IgD-negative memory B cell (primary cell): ENCODE results near the gene SULT1A3. TPM values are rescaled to one million over a fixed set of nuclear protein-coding genes. Genes with fewer than 3 reads are reported as not detected.
A peak's percentile ranks its signal among the peaks of the same experiment; 100 is the strongest.
"Not testable (repeated sequence)": the region's sequence is repeated elsewhere in the genome, so short reads cannot be mapped to it uniquely, and the experiment has no call there.

ENCODE experiments used
- H3K27ac Mint-ChIP-seq, 3 donors: one replicate each; pipeline ENCODE4 v1.8.0; 2020 to 2022; ENCODE audit warnings: mild to moderate bottlenecking in 3 of 3, mixed read lengths in 3 of 3, moderate library complexity in 1 of 3
- H3K27me3 Mint-ChIP-seq: one replicate; pipeline ENCODE4 v1.8.0; 2021; ENCODE audit warnings: mixed read lengths
- H3K36me3 Mint-ChIP-seq: one replicate; pipeline ENCODE4 v1.8.0; 2020; ENCODE audit warnings: mild to moderate bottlenecking, mixed read lengths
- H3K4me1 Mint-ChIP-seq, 3 donors: one replicate each; pipeline ENCODE4 v1.8.0; 2020 to 2022; ENCODE audit warnings: mixed read lengths in 3 of 3, mild to moderate bottlenecking in 1 of 3
- H3K4me3 Mint-ChIP-seq, 4 donors: one replicate each; pipeline ENCODE4 v1.8.0; 2020 to 2022; ENCODE audit warnings: mild to moderate bottlenecking in 4 of 4, mixed read lengths in 4 of 4, moderate library complexity in 3 of 4
- H3K9me3 Mint-ChIP-seq, 3 donors: one replicate each; pipeline ENCODE4 v1.8.0; 2020 to 2021; ENCODE audit warnings: mixed read lengths in 3 of 3, mild to moderate bottlenecking in 1 of 3
- polyA plus RNA-seq: library from polyadenylated mRNA; unstranded; fragments of 300-500 nt; fragmentation: Illumina TruSeq; gene quantifications from one replicate; pipeline ENCODE4 v1.2.3, GENCODE V29; 2021

SULT1A3 gene
- polyA plus RNA-seq, 1 donor from 2014 or later: 1.9 TPM

DNA sequence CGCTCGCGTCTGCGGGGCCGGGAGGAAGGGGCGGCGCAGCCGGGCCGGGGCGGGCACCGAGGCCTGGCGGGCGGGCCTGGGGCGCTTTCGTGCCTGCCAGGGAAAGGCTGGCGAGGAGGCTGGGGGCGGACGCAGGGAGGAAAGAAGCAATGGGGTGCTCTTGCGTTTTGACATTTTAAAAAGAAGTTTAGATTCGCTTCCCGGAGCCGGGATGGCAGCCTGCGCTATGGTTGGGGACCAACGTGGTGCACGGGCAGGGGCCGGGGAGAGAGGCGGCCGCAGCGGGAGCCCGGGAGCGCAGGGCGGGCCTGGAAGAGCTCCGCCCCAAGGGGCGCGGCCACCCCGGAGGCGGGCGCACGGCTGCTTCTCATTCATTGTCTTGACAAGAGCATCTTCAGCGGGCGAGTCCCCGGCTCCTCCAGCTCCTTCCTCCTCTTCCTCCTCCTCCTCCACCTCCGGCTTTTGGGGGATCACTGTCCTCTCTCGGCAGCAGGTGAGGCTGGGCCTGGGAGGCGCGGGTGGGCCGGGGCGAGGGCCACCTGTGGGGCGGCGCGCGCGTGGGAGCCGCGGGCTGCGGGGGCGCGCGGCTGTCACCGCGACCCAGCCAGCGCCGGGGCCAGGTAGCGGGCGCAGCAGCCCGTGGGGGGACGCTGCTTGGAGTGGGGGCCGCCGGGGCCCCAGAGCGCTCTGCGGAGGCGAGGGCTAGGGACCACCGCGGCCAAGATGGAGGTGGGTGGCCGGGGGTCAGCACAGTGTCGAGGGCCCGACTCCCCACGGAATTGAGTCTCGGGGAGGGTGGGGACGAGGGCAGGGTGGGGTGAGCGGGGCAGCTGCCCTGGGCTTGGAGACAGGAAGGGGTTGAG, 15.6 kb upstream of the SULT1A3 start, which contains the start of gene CORO1A:
Gene CORO1A (plus strand): TSS at position 370 of the 863 bp plus-strand sequence. CDS start 1,608 bp downstream, outside the sequence.
- H3K27ac Mint-ChIP-seq: peak within 1 kb of the TSS; percentile 97 to 99 (median 98)
- H3K27me3 Mint-ChIP-seq: no peaks in the 10 kb centered on the region
- peak within 1 kb of the TSS; percentile 97 to 99 (median 99) for H3K4me3 Mint-ChIP-seq
- peaks cover 20 to 22% (median 21%) of the 10 kb centered on the region in 3 donors for H3K4me1 Mint-ChIP-seq
- peaks cover 15% of the 10 kb centered on the region for H3K36me3 Mint-ChIP-seq
- no peaks in the 10 kb centered on the region for H3K9me3 Mint-ChIP-seq

DNA sequence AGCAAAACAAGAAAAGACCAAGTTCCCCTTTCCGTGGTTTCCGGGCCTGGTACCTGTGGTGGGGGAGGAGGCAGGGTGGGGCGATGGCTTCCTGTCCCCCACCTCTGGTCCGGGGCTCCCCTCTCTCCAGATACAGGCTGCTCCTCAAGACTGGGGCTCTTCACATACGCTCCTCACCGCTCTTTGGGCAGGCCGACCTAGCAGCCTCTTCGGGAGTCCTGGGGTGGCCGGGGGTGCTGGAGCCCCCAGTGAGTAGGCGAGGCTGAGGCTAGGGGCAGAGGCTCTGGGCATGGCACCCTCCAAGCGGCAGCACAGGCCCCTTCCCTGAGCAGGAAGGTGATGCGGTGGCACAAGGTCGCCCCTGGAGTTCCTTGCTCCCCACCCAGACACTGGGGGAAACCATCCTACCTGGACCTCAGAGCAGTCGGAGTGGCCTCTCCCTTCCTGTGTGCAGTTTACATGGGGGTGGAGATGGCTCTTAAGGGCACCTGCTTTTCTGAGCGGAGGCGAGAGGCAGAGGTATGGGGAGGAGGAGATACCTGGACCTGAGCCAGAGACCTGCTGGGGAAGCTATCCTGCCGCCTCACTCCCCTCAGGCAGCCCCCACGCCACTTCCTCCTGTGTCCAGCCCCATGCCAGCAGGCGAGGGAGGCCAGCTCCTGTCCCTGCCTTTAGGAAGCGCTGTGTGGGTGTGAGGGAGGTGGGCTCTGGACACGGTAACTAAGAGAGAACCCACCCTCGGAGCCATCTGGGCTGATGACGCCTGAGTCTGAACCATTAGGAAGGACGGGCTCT, 14.8 kb upstream of the SULT1A3 start:
- peak overlapping the region; percentile 97 to 99 (median 99) for H3K4me3 Mint-ChIP-seq
- H3K9me3 Mint-ChIP-seq: no peaks in the 10 kb centered on the region
- no peaks in the 10 kb centered on the region for H3K27me3 Mint-ChIP-seq
- H3K4me1 Mint-ChIP-seq: peaks cover 20 to 22% (median 21%) of the 10 kb centered on the region in 3 donors
- peak overlapping the region; percentile 97 to 99 (median 98) for H3K27ac Mint-ChIP-seq
- peaks cover 15% of the 10 kb centered on the region for H3K36me3 Mint-ChIP-seq

DNA sequence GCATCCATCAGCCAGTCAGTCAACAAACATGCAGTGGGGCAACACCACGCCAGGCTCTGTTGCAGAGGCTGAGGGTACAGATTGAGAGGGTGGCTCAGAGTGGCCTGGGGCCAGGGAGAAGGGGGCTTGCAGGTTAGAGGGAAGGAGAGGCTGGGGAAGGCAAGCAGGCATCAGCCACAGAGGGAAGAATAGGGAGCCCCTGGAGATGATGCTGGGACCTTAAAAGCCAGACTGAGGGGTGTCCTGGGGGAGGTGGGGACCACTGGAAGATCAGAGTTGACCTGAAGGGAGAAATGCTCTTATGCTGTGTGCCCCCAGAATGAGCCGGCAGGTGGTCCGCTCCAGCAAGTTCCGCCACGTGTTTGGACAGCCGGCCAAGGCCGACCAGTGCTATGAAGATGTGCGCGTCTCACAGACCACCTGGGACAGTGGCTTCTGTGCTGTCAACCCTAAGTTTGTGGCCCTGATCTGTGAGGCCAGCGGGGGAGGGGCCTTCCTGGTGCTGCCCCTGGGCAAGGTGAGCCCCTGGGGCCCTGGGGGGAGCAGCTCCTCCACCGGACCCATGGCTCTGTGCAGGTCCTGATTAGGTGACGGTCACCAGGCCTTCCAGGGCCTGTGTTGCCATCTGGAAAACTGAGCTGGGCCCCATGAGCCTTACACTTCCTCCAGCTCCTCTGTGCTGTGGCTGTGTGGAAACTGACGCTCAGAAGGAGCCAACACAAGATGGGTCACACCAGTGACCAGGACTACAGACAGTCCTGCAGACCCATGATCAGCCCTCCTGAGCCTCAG, 14.0 kb upstream of the SULT1A3 start:
- Mint-ChIP-seq H3K27ac (peak overlapping the region; percentile 97 to 99 (median 98)), H3K4me3 (peak overlapping the region; percentile 97 to 99 (median 99)), H3K27me3 (no peaks in the 10 kb centered on the region), H3K9me3 (no peaks in the 10 kb centered on the region), H3K4me1 (peaks cover 20 to 22% (median 21%) of the 10 kb centered on the region in 3 donors), H3K36me3 (peaks cover 15% of the 10 kb centered on the region)

DNA sequence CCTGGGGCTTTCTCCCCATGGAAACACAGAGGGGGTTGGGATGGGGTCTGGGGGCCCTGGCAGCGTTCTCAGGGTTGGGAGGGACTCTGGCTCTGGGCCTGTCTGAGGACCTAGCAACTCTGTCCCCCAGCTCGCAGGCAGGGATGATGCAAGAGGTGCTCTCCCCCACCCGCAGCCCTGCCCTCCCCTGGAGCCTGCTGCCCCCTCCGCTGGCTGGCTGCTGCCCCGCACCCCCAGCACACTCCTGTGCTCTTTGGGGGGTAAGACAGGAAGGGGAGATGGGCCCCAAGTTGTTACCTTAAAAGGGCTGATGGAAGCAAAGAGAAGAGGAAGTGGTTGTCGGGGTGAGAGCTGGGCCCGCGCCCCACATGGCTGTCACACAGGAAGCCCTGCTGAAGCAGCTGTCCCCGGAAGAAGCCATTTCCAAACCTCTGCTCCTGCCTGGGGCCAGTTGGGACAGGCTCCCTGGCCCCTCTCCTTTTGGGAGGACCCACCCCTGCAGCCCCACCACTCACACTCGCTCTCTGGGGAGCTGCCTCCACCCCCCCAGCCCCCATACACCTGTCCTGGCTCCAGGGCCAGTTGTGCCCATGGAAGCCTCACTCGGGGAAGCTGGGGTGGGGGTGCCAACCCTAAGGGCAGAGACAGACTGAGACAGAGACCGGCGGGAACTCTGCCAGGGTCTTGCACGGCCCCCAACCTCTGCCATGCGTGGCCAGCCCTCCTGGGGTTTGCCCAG, 13.2 kb upstream of the SULT1A3 start:
- Mint-ChIP-seq H3K27me3 (no peaks in the 10 kb centered on the region), H3K27ac (peak overlapping the region; percentile 97 to 99 (median 98)), H3K36me3 (peaks cover 15% of the 10 kb centered on the region), H3K4me3 (peak overlapping the region; percentile 97 to 99 (median 99)), H3K9me3 (no peaks in the 10 kb centered on the region), H3K4me1 (peaks cover 19 to 22% (median 19%) of the 10 kb centered on the region in 3 donors)

DNA sequence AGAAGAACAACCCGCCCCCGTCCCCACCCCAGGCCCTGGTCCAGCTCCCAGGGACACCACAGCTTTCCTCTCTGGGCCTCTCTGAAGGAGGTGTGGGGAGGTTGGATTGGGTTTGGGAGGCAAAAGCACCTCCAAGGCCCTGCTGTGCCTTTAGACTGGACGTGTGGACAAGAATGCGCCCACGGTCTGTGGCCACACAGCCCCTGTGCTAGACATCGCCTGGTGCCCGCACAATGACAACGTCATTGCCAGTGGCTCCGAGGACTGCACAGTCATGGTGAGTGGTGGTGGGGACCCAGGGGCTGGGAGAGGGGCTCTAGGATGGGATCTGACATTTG, 12.6 kb upstream of the SULT1A3 start:
- Mint-ChIP-seq H3K9me3 (no peaks in the 10 kb centered on the region), H3K27ac (peak overlapping the region; percentile 97 to 99 (median 98)), H3K36me3 (peaks cover 15% of the 10 kb centered on the region), H3K4me1 (peaks cover 17 to 22% (median 19%) of the 10 kb centered on the region in 3 donors), H3K27me3 (no peaks in the 10 kb centered on the region), H3K4me3 (peak overlapping the region; percentile 97 to 99 (median 99))

DNA sequence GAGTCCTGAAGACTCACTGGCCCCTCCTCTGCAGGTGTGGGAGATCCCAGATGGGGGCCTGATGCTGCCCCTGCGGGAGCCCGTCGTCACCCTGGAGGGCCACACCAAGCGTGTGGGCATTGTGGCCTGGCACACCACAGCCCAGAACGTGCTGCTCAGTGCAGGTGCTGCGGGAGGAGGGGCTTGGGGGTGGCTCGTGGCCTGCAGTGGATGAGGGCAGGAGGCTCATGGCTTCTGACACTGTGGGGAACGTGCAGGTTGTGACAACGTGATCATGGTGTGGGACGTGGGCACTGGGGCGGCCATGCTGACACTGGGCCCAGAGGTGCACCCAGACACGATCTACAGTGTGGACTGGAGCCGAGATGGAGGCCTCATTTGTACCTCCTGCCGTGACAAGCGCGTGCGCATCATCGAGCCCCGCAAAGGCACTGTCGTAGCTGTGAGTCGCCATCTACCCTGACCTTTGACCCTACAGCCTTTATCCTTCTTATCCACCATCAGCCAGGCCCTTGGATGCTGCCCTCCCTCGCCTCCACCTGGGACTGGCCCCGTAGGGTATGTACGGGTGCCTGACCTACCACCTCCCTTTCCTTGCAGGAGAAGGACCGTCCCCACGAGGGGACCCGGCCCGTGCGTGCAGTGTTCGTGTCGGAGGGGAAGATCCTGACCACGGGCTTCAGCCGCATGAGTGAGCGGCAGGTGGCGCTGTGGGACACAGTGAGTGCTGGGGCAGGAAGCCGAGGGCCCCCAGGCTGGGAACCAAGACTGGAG, 12.1 kb upstream of the SULT1A3 start:
- H3K4me3 Mint-ChIP-seq: peak overlapping the region; percentile 97 to 99 (median 99)
- no peaks in the 10 kb centered on the region for H3K27me3 Mint-ChIP-seq
- peak overlapping the region; percentile 97 to 99 (median 98) for H3K27ac Mint-ChIP-seq
- no peaks in the 10 kb centered on the region for H3K9me3 Mint-ChIP-seq
- peaks cover 16 to 21% (median 18%) of the 10 kb centered on the region in 3 donors for H3K4me1 Mint-ChIP-seq
- H3K36me3 Mint-ChIP-seq: peaks cover 15% of the 10 kb centered on the region

DNA sequence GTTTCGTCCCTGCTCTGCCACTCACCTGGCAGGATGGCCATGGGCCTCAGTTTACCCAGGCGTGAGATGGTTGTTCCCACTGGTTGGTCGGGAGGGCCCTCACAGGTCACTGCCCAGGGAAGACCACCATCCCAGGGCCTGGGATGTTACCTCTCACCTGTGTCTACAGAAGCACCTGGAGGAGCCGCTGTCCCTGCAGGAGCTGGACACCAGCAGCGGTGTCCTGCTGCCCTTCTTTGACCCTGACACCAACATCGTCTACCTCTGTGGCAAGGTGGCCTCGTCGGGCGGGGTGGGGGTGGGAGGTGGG, 11.5 kb upstream of the SULT1A3 start:
- no peaks in the 10 kb centered on the region for H3K27me3 Mint-ChIP-seq
- peak overlapping the region; percentile 97 to 99 (median 98) for H3K27ac Mint-ChIP-seq
- H3K4me3 Mint-ChIP-seq: peak overlapping the region; percentile 97 to 99 (median 99)
- H3K4me1 Mint-ChIP-seq: peaks cover 11 to 15% (median 13%) of the 10 kb centered on the region in 3 donors
- H3K9me3 Mint-ChIP-seq: no peaks in the 10 kb centered on the region
- H3K36me3 Mint-ChIP-seq: peaks cover 15% of the 10 kb centered on the region

DNA sequence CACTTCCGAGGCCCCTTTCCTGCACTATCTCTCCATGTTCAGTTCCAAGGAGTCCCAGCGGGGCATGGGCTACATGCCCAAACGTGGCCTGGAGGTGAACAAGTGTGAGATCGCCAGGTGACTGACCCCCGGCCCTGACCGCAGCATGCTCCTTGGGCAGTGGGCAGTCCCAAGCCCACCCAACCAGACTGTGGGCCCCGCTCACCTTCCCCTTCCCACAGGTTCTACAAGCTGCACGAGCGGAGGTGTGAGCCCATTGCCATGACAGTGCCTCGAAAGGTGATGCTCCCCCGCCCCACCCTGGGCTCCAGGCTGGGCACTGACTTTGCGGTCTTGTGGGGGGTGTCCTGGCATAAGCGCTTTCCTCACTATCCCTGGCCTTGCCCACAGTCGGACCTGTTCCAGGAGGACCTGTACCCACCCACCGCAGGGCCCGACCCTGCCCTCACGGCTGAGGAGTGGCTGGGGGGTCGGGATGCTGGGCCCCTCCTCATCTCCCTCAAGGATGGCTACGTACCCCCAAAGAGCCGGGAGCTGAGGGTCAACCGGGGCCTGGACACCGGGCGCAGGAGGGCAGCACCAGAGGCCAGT, 11.0 kb upstream of the SULT1A3 start:
- peaks cover 15% of the 10 kb centered on the region for H3K36me3 Mint-ChIP-seq
- H3K27me3 Mint-ChIP-seq: no peaks in the 10 kb centered on the region
- H3K27ac Mint-ChIP-seq: peak overlapping the region in 2 of 3 donors; percentile 63 to 99
- no peaks in the 10 kb centered on the region for H3K9me3 Mint-ChIP-seq
- H3K4me3 Mint-ChIP-seq: peak overlapping the region in 2 of 4 donors; percentile 35 to 82
- peaks cover 10 to 15% (median 12%) of the 10 kb centered on the region in 3 donors for H3K4me1 Mint-ChIP-seq

DNA sequence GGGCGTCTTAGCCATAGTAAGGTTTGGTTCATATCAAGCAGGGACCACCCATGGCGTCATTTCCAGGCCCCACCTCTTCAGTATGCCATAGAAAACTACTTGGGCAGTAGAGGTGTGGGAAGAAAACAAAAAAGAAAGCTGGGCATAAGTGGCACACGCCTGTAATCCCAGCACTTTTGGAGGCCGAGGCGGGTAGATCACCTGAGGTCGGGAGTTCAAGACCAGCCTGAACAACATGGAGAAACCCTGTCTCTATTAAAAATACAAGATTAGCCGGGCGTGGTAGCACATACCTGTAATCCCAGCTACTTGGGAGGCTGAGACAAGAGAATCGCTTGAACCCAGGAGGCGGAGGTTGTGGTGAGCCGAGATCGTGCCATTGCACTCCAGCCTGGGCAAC, 7.9 kb upstream of the SULT1A3 start:
- H3K27me3 Mint-ChIP-seq, H3K4me3 Mint-ChIP-seq, H3K9me3 Mint-ChIP-seq, H3K36me3 Mint-ChIP-seq, H3K27ac Mint-ChIP-seq: not testable (repeated sequence)
- H3K4me1 Mint-ChIP-seq: peaks cover 6 to 12% (median 9%) of the 10 kb centered on the region in 3 donors

DNA sequence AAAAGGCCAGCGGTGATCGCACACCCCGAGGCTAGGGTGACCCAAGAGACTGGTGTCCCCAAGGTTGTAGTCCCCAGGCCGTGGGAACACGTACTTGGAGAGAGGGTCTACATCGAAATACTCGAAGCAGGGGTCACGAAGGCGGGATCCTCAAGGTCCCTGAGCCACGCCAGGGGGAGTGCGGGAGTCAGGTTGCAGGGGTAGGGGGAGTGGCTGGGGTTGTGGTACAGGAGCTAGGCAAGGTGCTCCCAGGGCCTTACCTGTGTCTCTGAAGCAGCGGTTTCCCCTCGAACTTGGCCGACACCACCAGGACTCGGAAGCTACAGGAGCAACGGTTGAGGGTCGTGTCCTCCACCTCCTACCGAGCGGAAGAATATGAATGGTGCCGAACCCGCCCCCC, 6.0 kb upstream of the SULT1A3 start:
- H3K4me3 Mint-ChIP-seq, H3K27ac Mint-ChIP-seq, H3K4me1 Mint-ChIP-seq, H3K27me3 Mint-ChIP-seq, H3K9me3 Mint-ChIP-seq, H3K36me3 Mint-ChIP-seq: not testable (repeated sequence)

DNA sequence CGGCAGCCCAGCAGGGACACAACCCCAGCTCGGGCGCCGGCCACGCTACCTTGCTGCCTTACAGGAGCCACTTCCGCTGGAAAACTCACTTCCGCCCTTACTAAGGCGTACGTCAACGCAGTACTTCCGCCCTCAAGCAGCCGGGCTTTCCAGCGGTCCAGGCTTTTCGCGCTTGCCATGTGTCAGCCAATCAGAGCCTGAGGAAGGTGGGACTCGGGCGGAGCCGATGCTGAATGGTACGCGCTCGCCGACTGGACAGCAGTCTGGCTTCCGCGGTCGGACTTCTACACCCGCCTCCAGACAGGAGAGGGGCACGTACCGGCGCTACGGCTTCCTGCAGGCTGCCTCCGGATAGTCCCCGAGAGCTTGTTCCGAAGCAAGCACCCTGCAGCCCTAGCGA, 5.4 kb upstream of the SULT1A3 start, which contains the start of the genes BOLA2B and SLX1A:
Gene BOLA2B (minus strand): TSS at position 52 of the 400 bp plus-strand sequence. CDS start 71 bp downstream, outside the sequence.
Gene SLX1A (plus strand): TSS at position 261 of the 400 bp plus-strand sequence. CDS start 210 bp downstream, outside the sequence.
- H3K27ac Mint-ChIP-seq, H3K4me3 Mint-ChIP-seq, H3K36me3 Mint-ChIP-seq, H3K27me3 Mint-ChIP-seq, H3K9me3 Mint-ChIP-seq, H3K4me1 Mint-ChIP-seq: not testable (repeated sequence)

DNA sequence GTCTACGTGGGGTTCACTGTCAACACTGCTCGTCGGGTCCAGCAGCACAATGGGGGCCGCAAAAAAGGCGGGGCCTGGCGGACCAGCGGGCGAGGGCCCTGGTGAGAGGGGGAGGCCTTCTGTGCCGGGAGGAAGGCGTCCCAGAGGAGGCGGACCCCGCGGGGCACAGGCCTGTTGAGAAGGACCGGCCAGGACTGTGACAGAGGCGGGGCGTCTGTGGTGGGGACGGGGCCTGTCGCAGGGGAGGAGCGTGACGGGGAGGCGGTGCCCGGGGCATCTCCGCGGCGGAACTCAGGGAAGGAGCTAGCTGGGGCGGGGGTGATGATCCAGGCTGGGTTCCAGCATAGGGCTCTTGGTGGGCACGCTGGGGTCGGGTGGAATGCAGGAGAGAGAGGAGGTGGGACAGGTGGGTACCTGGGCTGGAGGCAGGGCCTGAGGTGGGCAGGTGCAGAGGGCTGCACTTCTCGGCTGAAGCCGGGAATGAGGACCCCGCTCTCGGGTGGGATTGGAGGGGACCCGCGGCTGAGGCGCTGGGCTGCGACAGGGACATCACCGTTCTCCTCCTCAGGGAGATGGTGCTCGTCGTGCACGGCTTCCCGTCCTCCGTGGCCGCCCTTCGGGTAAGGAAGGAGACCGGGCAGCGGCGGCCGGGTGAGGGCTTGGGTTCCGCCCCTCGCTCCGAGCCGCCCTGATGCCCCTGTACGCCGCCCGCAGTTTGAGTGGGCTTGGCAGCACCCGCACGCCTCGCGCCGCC, 4.7 kb upstream of the SULT1A3 start:
- not testable (repeated sequence) for H3K9me3 Mint-ChIP-seq, H3K4me1 Mint-ChIP-seq, H3K4me3 Mint-ChIP-seq, H3K36me3 Mint-ChIP-seq, H3K27me3 Mint-ChIP-seq, H3K27ac Mint-ChIP-seq

DNA sequence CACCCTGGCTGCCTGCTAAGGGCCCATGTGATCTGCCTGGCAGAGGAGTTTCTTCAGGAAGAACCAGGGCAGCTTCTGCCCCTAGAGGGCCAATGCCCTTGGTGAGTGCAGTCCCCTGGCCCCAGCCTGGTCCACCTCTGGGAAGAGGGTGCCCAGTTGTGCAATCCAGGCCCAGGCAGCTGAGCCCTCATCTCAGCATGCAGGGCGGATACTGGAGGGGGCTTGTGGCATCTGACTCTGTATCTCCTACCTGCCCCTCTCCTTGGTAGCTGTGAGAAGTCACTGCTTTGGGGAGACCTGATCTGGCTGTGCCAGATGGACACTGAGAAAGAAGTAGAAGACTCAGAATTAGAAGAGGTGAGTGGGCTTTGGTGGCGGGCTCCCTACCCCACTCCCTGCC, 2.1 kb upstream of the SULT1A3 start:
- H3K4me3 Mint-ChIP-seq, H3K4me1 Mint-ChIP-seq, H3K36me3 Mint-ChIP-seq, H3K27ac Mint-ChIP-seq, H3K9me3 Mint-ChIP-seq, H3K27me3 Mint-ChIP-seq: not testable (repeated sequence)
